ENCODE data around the gene SVOP. TPM values are rescaled to one million over a fixed set of nuclear protein-coding genes. Genes with fewer than 3 reads are reported as not detected.

SVOP gene
- total RNA-seq, 1 experiment from 2014 or later, result 0.47 TPM

- POLR2A ChIA-PET, result no interaction called here
- H3K79me2 ChIP-seq (ENCODE audit: insufficient read depth, low read length), result peaks cover 22% of the 10 kb centered on the region
Observed at GRCh38 chr12:108859923-108860291, 161.0 kb downstream of the SVOP start.

More at GRCh38 chr12:108859923-108860291, 161.0 kb downstream of the SVOP start:
- Histone ChIP-seq H3K4me1 (ENCODE audit: control insufficient read depth in 1 of 2, insufficient read depth in 2 of 2, low read length in 2 of 2) (peaks cover 19 to 45% of the 10 kb centered on the region in 2 experiments), H3K4me2 (ENCODE audit: low read length) (no peak overlapping the region), H3K9ac (ENCODE audit: low read length) (no peak overlapping the region), H3K4me3 (replicated peaks in 1 of 2; ENCODE audit: low read depth in 1 of 2, low read length in 2 of 2) (no peak overlapping the region), H3K27me3 (ENCODE audit: insufficient read depth, low read length) (no peaks in the 10 kb centered on the region), H3K36me3 (ENCODE audit: control insufficient read depth in 1 of 2, insufficient read depth in 2 of 2, low read length in 2 of 2) (peaks cover 0 to 6% of the 10 kb centered on the region in 2 experiments; a peak in 1 of 4 replicates), H3K9me2 (ENCODE audit: insufficient read depth) (no peaks in the 10 kb centered on the region), H3K27ac (ENCODE audit: low read depth, low read length) (no peak overlapping the region), H4K20me1 (ENCODE audit: insufficient read depth) (no peaks in the 10 kb centered on the region), H3K9me3 (ENCODE audit: control insufficient read depth in 1 of 2, insufficient read depth in 1 of 2, low read depth in 1 of 2, low read length in 2 of 2) (no peaks in the 10 kb centered on the region), H2AFZ (ENCODE audit: low read depth, low read length, poor library complexity, severe bottlenecking) (no peak overlapping the region)
- no peak for ATAC-seq
- RAD21 ChIA-PET (ENCODE audit: low non-redundant PET in 1 of 2, low total read pairs in 2 of 2, uncharacterized antibody in 2 of 2, unreplicated experiment in 2 of 2), result no interaction called here
- no TSS peak for BruUV-seq (replicated peaks)
- CTCF ChIA-PET, result no interaction called here
- no peak for DNase-seq (ENCODE audit: low read depth, low spot score)
- TF ChIP-seq SIN3A (IDR thresholded peaks at IDR 0.05; ENCODE audit: low read depth), result no peak
- no peak for TF ChIP-seq POLR2A (IDR thresholded peaks at IDR 0.05; ENCODE audit: borderline replicate concordance, extremely low read depth, insufficient read depth, insufficient read length)
- TF ChIP-seq, protein P1, sequence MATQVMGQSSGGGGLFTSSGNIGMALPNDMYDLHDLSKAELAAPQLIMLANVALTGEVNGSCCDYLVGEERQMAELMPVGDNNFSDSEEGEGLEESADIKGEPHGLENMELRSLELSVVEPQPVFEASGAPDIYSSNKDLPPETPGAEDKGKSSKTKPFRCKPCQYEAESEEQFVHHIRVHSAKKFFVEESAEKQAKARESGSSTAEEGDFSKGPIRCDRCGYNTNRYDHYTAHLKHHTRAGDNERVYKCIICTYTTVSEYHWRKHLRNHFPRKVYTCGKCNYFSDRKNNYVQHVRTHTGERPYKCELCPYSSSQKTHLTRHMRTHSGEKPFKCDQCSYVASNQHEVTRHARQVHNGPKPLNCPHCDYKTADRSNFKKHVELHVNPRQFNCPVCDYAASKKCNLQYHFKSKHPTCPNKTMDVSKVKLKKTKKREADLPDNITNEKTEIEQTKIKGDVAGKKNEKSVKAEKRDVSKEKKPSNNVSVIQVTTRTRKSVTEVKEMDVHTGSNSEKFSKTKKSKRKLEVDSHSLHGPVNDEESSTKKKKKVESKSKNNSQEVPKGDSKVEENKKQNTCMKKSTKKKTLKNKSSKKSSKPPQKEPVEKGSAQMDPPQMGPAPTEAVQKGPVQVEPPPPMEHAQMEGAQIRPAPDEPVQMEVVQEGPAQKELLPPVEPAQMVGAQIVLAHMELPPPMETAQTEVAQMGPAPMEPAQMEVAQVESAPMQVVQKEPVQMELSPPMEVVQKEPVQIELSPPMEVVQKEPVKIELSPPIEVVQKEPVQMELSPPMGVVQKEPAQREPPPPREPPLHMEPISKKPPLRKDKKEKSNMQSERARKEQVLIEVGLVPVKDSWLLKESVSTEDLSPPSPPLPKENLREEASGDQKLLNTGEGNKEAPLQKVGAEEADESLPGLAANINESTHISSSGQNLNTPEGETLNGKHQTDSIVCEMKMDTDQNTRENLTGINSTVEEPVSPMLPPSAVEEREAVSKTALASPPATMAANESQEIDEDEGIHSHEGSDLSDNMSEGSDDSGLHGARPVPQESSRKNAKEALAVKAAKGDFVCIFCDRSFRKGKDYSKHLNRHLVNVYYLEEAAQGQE (IDR thresholded peaks at IDR 0.05; ENCODE audit: low read depth), result no peak
- no peak for TF ChIP-seq RAD21 (IDR thresholded peaks at IDR 0.05; ENCODE audit: low read depth)
- no peak for TF ChIP-seq CTCF (IDR thresholded peaks at IDR 0.05 in 2 of 3, conservative IDR thresholded peaks at IDR 0.05 in 1 of 3; ENCODE audit: borderline replicate concordance in 1 of 3, insufficient read depth in 1 of 3, low read depth in 2 of 3, low read length in 2 of 3)
- TF ChIP-seq EZH2 (IDR thresholded peaks at IDR 0.05), result no peak
- no peak for TF ChIP-seq POLR2AphosphoS5 (IDR thresholded peaks at IDR 0.05; ENCODE audit: low read depth, low read length)
- TF ChIP-seq YY1 (IDR thresholded peaks at IDR 0.05; ENCODE audit: extremely low read depth, insufficient replicate concordance, low read depth, low read length), result no peak
- TF ChIP-seq JUND (IDR thresholded peaks at IDR 0.05), result no peak
- no peak for TF ChIP-seq ATF3 (IDR thresholded peaks at IDR 0.05)
- no peak for TF ChIP-seq ZBTB33 (IDR thresholded peaks at IDR 0.05; ENCODE audit: extremely low read depth, insufficient replicate concordance, low read length)
- TF ChIP-seq SRF (IDR thresholded peaks at IDR 0.05; ENCODE audit: low read depth), result no peak
- intact Hi-C loops (cut with micrococcal nuclease), result no loop called here

All from HCT116 (cell line).